ACC112 (cell line): ENCODE results near the gene HMGB4.

ENCODE experiments used
- H2AFZ ChIP-seq: fragments of 200-600 bp; sonication (generic); one replicate; pipeline ENCODE4 v1.6.0; 2017; ENCODE audit warnings: antibody characterized with exemption, low read length; ENCODE audit not compliant: unreplicated experiment
- H3K27ac ChIP-seq: fragments of 200-600 bp; sonication (generic); 2 replicates; pipeline ENCODE4 v1.5.1; 2014; ENCODE audit warnings: low read depth, mild to moderate bottlenecking, antibody characterized with exemption, low read length, moderate library complexity
- H3K27me3 ChIP-seq: fragments of 200-600 bp; sonication (generic); 2 replicates; pipeline ENCODE4 v1.6.1; 2014; ENCODE audit warnings: mild to moderate bottlenecking, antibody characterized with exemption, low read length, moderate library complexity, mixed read lengths; ENCODE audit not compliant: insufficient read depth
- H3K36me3 ChIP-seq: fragments of 200-600 bp; sonication (generic); 2 replicates; pipeline ENCODE4 v1.6.1; 2016; ENCODE audit warnings: mild to moderate bottlenecking, antibody characterized with exemption, low read length, moderate library complexity, mixed read lengths; ENCODE audit not compliant: insufficient read depth
- H3K4me1 ChIP-seq: fragments of 200-600 bp; sonication (generic); one replicate; pipeline ENCODE4 v1.6.1; 2016; ENCODE audit warnings: low read length, mixed read lengths; ENCODE audit not compliant: insufficient read depth, unreplicated experiment, control insufficient read depth
- H3K4me3 ChIP-seq: fragments of 200-600 bp; sonication (generic); 2 replicates; pipeline ENCODE4 v1.5.1; 2014; ENCODE audit warnings: mild to moderate bottlenecking, low read depth, low read length
- H3K79me2 ChIP-seq: fragments of 200-600 bp; sonication (generic); one replicate; pipeline ENCODE4 v1.6.0; 2016; ENCODE audit warnings: low read length; ENCODE audit not compliant: control insufficient read depth, unreplicated experiment, insufficient read depth

Gene HMGB4

DNA sequence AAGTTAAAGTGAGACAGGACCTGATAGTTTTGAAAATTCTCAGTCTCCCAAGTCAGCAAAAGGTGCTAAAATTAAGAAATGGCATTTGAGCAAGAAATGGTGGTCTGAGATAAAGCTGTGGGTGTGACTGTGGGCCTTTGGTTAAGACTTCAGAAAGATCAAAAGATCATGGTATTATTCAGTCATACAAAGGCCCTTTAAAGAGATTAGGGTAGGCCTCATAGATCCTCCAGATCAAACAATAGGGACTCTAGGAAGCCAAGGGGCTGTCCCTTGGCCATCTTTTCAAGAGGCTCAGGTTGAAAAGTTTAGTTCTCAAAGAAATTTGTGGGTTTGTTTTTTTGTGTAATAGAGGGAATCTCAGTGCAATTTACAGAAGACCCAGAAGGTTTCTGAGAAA is 8.4 kb downstream of the HMGB4 start:
- Histone ChIP-seq H3K27me3 (no peaks in the 10 kb centered on the region), H3K36me3 (no peaks in the 10 kb centered on the region), H3K4me3 (no peak overlapping the region), H3K27ac (no peak overlapping the region), H3K79me2 (no peaks in the 10 kb centered on the region), H3K4me1 (no peaks in the 10 kb centered on the region), H2AFZ (no peak overlapping the region)

DNA sequence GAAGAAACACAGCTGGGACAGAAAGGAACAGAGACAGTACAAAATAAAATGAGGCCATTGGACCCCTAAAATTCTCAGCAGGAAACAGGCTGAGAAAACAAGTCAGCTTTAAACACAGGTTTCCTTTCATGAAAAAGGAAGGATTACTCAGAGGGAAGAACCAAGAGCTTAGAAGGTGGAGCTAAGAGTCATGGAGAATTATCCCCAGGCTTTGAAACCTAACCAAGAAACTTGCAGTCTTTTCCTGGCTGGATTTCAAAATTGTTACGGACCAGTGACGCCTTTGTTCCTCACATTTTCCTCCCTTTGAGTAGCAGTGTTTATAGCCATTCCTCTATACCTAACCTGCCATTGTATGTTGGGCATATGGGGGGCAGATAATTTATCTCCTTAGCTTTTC is 8.8 kb downstream of the HMGB4 start:
- Histone ChIP-seq H3K27me3 (no peaks in the 10 kb centered on the region), H3K27ac (no peak overlapping the region), H2AFZ (no peak overlapping the region), H3K4me3 (no peak overlapping the region), H3K79me2 (no peaks in the 10 kb centered on the region), H3K4me1 (no peaks in the 10 kb centered on the region), H3K36me3 (no peaks in the 10 kb centered on the region)

DNA sequence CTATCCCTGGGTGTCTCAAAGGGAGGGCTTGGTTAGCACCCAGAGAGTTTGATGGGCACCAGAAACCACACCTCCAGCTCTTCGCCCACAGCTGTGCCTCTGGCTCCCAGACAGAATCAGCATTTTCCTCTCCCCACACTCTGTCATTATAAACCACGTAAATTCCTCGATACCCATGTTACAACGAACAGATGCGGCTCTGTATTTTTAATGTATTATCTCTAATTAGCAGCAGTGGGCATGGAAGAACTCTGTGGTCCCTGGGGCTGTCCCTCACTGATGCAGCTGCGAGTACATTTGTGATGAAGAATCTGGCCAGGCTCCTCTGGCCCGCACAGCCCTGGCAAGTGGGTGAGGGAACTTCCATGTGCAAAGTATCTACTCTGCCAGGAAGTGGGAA is 10.8 kb downstream of the HMGB4 start:
- Histone ChIP-seq H3K4me3 (no peak overlapping the region), H3K79me2 (no peaks in the 10 kb centered on the region), H3K27ac (no peak overlapping the region), H3K27me3 (no peaks in the 10 kb centered on the region), H2AFZ (no peak overlapping the region), H3K4me1 (no peaks in the 10 kb centered on the region), H3K36me3 (no peaks in the 10 kb centered on the region)

DNA sequence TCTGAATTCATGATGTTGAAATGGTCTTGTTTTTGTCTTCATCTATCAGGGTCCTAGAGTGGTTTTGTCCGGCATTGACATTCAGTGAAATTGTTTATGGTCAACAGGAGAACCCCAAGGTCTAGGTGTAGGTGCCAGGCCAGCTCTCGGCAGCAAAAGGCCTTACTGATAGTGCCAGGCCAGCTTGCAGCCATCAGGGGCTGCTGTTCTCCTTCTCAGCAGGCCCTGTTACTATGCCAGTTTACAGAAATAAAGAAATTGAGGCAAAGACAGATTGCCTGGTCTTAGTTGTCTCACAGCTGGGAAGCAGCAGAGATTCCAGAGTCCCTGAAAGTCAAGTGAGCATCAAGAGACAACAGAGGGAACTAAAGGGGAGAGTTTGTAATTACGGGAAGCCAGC is 12.0 kb downstream of the HMGB4 start:
- H3K27me3 ChIP-seq: no peaks in the 10 kb centered on the region
- no peaks in the 10 kb centered on the region for H3K79me2 ChIP-seq
- H3K4me1 ChIP-seq: no peaks in the 10 kb centered on the region
- no peak overlapping the region for H3K27ac ChIP-seq
- no peak overlapping the region for H2AFZ ChIP-seq
- no peaks in the 10 kb centered on the region for H3K36me3 ChIP-seq
- H3K4me3 ChIP-seq: no peak overlapping the region

DNA sequence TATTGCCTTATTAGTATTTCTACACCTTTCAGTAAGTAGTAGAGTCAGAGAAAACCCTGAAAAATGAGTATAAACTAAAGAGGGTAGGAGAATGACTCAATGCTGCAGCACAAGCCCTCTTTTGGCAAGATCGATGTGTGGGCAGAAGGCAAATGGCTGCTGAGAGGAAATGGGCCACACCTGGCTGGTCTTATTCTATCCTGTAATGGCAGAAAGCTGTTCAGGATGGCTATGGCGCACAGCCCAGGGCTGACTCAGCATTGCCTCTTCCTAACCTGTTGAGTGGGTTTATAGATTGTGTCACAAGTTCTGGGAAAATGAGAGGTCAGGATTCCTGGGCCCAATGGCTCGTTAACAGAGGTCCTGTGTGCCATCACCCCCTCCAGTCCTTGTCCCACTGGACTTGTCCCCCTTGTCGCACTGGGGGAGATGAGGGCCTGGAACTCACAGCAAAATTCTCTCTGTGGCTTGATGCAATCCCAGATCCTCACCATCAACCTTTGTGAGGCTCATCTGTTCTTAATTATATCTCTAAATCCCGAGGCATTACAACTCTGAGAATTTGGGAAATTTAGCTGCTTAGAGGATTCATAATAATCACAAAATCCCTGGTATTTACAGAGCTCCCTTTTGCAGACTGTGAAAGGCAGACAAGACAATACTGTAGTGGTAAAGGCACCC is 13.2 kb downstream of the HMGB4 start:
- Histone ChIP-seq H2AFZ (no peak overlapping the region), H3K27ac (no peak overlapping the region), H3K27me3 (no peaks in the 10 kb centered on the region), H3K4me1 (no peaks in the 10 kb centered on the region), H3K36me3 (no peaks in the 10 kb centered on the region), H3K79me2 (no peaks in the 10 kb centered on the region), H3K4me3 (no peak overlapping the region)

DNA sequence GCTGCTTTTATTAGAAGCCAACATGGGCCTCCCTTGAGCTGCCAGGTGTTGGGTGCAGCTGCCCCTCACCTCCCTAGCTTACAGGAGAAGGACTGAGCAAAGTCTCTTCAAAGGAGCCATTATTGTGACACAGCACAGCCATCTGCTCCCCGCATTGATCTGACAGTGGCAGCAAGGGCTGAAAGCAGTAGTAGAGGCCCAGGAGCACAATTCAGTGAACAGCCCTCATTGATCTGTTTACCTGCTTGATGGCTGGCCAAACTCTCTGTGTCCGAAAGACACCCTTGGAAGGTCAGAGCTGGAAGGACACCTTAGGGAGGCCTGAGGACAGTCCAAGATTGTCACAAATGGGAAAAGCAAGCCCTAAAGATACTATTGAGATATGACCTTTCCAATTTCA is 14.5 kb downstream of the HMGB4 start:
- no peak overlapping the region for H3K4me3 ChIP-seq
- no peak overlapping the region for H3K27ac ChIP-seq
- H2AFZ ChIP-seq: no peak overlapping the region

DNA sequence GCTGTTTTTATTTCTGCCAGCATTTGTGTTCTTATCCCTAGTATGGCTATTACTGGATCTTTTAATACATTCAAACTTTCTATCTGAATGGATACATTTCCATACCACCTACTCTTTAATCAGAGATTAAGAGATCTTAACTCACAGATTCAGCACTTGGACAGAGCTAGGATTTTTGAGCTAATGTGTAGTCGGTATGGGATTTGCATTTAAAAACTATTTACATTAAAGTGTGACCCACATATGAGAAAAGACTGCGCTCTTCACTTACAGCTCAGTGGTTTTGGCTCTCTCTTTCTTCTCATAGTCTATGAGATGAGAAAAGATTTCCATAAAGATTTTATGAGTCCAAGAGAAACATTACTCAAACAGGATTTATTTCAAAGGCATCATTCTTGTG is 16.4 kb downstream of the HMGB4 start:
- no peaks in the 10 kb centered on the region for H3K4me1 ChIP-seq
- H3K79me2 ChIP-seq: no peaks in the 10 kb centered on the region
- no peaks in the 10 kb centered on the region for H3K27me3 ChIP-seq
- H3K4me3 ChIP-seq: no peak overlapping the region
- no peak overlapping the region for H2AFZ ChIP-seq
- H3K36me3 ChIP-seq: no peaks in the 10 kb centered on the region
- H3K27ac ChIP-seq: no peak overlapping the region

More for the DNA sequence above, 14.5 kb downstream of the HMGB4 start:
- no peaks in the 10 kb centered on the region for H3K27me3 ChIP-seq
- no peaks in the 10 kb centered on the region for H3K36me3 ChIP-seq
- H3K79me2 ChIP-seq: no peaks in the 10 kb centered on the region
- no peaks in the 10 kb centered on the region for H3K4me1 ChIP-seq

DNA sequence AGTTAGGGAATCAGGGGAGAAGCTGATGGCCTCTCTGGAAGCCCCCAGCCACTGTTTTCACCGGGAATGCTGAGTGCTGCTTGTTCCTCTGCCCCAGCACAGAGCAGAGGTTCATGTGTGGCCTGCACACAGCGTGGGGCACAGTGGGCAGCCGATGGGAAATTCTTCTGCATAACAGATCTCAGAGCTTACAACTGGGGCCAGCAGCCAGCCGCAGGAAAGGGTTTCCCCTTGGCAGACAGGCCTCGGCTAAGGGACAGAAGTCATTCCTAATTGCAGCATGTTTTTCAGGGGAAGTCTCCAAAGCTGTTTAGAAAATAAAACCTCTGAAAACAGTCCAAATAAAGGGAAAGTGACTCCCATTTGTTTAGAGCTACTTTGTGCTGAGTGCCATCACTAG is 22.6 kb downstream of the HMGB4 start:
- H3K4me3 ChIP-seq: no peak overlapping the region
- no peaks in the 10 kb centered on the region for H3K36me3 ChIP-seq
- H3K27ac ChIP-seq: no peak overlapping the region
- H3K79me2 ChIP-seq: no peaks in the 10 kb centered on the region
- no peaks in the 10 kb centered on the region for H3K4me1 ChIP-seq
- H3K27me3 ChIP-seq: no peaks in the 10 kb centered on the region
- no peak overlapping the region for H2AFZ ChIP-seq

DNA sequence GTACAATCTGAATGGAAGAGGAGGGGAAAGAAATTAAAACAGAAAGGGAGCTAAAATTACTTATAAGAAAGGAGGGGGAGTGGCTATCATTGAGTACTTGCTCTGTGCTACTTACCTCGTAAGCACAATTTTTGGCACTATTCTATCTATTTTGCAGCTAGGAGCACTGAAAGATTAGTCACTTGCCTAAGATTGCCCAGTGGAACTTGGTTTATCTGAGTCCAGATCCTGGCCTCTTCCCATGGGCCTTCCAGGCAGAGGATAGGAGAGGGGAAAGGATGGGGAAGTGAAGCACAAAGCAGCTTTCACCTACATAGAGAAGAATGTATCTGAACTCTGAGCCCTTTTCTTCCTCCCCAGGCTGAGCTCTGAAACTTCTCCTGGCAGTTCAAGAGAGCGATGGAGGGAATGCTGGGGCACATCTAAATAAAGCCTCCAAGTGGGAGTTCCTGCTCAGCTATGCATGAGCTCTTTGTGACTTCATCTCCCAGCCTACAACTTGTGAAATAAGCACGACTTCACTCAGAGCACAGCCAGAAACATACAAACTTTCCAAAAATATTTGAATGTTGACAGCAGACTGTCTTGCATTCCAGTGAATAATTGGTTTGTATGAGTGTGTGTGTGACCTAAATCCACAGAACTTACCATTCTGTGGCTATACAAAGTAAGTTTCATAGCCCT is 29.4 kb downstream of the HMGB4 start:
- Histone ChIP-seq H3K4me3 (no peak overlapping the region), H3K79me2 (no peaks in the 10 kb centered on the region), H3K27me3 (no peaks in the 10 kb centered on the region), H2AFZ (no peak overlapping the region), H3K27ac (no peak overlapping the region), H3K4me1 (no peaks in the 10 kb centered on the region), H3K36me3 (no peaks in the 10 kb centered on the region)

DNA sequence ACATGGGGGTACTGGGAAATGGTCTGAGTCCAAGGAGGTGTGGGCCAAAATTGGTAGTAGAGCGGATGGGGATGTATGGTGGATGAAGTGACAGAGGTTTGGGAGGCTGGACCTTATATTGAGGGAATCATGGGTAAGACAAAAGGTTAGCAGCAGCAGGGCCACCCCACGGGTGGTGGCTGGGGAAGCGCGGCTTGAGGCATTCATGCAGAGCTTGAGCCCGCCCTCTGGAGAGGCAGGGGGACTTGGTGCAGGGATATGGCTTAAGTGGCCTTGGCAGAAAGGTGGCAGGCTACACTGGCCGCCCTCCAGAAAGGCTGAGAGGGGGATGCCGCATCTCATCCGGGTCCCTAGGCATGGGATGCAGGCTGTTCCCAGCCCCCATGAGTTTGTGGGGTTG is 31.5 kb downstream of the HMGB4 start:
- no peak overlapping the region for H3K27ac ChIP-seq
- no peaks in the 10 kb centered on the region for H3K36me3 ChIP-seq
- H3K4me1 ChIP-seq: no peaks in the 10 kb centered on the region
- no peaks in the 10 kb centered on the region for H3K27me3 ChIP-seq
- H2AFZ ChIP-seq: no peak overlapping the region
- H3K4me3 ChIP-seq: no peak overlapping the region
- H3K79me2 ChIP-seq: no peaks in the 10 kb centered on the region

DNA sequence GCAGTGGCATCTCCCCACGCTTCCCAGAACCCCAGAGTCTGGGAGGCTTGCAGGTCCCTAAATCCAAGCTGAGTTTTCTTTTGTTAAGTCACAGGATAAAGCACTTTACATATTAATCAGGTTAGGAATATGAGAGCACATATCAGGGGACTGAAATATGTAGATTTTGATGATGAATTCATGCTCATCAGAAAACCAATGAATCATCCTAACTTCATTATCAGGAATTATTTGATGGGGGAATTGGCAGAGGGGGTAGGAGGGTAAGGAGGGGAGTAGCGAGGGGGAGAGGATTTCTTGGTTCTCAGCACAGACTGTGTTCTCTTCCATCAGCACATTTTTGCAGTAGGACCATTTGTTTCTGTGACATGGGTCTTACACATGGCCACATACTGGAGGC is 32.1 kb downstream of the HMGB4 start:
- no peak overlapping the region for H3K4me3 ChIP-seq
- no peaks in the 10 kb centered on the region for H3K36me3 ChIP-seq
- no peak overlapping the region for H2AFZ ChIP-seq
- H3K27me3 ChIP-seq: no peaks in the 10 kb centered on the region
- H3K27ac ChIP-seq: no peak overlapping the region
- no peaks in the 10 kb centered on the region for H3K79me2 ChIP-seq
- H3K4me1 ChIP-seq: no peaks in the 10 kb centered on the region
